GM18520 (cell line): ENCODE data around the gene FUT6.
"Not testable (repeated sequence)": the region's sequence is repeated elsewhere in the genome, so short reads cannot be mapped to it uniquely, and the experiment has no call there.

ENCODE experiments used
- ATAC-seq: cut with Tn5 transposase; IDR thresholded peaks from one replicate; pipeline ENCODE4 v1.9.1; 2021; ENCODE audit not compliant: unreplicated experiment

The FUT6 gene

GRCh38 chr19:5788422-5788821 is 51.1 kb downstream of the FUT6 start:
- no peak for ATAC-seq

GRCh38 chr19:5787409-5788182 is 51.9 kb downstream of the FUT6 start:
- ATAC-seq = no peak

- ATAC-seq = no peak
Observed at GRCh38 chr19:5786593-5787408, 52.7 kb downstream of the FUT6 start.

GRCh38 chr19:5785423-5785822 is 54.1 kb downstream of the FUT6 start:
- ATAC-seq = no peak

GRCh38 chr19:5784581-5785147 is 54.8 kb downstream of the FUT6 start, which contains the start of gene PRR22:
Gene PRR22 (minus strand): TSS chr19:5784746. CDS start chr19:5784660, 86 bp downstream.
- ATAC-seq = no peak

GRCh38 chr19:5782945-5783919 is 56.3 kb downstream of the FUT6 start:
- no peak for ATAC-seq

- no peak for ATAC-seq
Observed at GRCh38 chr19:5782322-5782721, 57.2 kb downstream of the FUT6 start.

GRCh38 chr19:5780916-5781315 is 58.6 kb downstream of the FUT6 start:
- not testable (repeated sequence) for ATAC-seq
